EH (cell line): ENCODE data around the gene PRR14.
"Not testable (repeated sequence)": the region's sequence is repeated elsewhere in the genome, so short reads cannot be mapped to it uniquely, and the experiment has no call there.

Experiments
- DNase-seq: peaks from one replicate; pipeline ENCODE4 v3.0.0-alpha.2; 2015; ENCODE audit warnings: low read depth

Gene PRR14

DNA sequence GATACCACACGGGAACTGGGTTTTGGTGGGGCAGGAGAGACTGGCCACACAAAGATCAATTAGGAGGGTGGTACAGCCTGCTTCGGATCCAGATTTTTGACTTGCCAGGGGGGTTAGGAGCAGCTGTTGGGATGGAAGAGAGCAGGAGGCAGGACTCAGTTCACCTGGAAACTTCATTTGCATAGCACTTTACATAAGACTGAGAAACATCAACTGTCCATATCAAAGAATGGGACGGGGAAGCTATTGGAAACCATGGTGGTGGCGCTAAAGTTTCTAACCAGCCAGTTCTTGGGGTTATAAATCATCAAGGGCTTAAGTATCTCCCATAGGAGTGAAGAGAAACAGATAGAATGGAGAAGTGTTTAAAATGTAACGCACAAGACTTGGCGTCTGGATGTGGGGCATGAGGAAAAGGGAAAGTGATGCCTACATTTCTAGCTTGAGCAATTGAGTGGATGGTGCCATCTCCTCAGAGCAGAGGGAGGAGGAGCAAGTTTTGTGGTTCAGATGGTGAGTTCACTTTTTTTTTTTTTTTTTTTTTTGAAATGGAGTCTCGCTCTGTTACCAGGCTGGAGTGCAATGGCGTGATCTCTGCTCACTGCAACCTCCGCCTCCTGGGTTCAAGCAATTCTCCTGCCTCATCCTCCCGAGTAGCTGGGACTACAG, 41.8 kb downstream of the PRR14 start:
- DNase-seq: no peak

DNA sequence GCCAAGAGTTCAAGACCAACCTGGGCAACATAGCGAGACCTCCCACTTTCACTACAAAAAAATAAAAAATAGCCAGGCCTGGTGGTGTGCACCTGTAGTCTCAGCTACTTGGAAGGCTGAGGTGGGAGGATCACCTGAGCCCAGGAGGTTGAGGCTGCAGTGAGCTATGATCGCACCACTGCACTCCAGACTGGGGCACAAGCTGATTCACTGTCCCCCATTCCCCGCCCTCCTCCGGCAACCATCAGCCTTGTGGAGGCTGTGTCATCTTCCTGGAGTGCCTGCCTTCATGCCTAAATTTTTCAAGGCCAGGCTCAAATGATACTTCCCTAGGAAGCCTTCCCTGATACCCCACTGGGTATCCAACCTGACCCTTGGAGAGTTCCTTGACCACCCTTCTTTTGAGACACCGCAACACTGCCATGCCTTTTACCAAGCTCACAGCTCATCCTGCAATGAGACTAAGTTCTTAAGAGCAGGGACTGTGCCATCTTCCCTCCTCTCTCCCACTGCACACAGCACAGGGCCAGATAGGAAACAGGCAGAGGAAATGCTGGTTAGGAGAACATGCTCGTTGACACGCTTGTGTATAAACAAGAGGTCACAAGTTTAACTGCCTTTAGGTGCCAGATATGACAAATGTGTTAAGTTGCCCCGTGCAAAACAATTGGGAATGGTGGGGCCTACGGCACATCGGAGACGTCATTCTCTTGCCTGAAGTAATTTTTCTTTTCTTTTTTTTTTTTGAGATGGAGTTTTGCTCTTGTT, 44.4 kb downstream of the PRR14 start:
- DNase-seq: no peak

DNA sequence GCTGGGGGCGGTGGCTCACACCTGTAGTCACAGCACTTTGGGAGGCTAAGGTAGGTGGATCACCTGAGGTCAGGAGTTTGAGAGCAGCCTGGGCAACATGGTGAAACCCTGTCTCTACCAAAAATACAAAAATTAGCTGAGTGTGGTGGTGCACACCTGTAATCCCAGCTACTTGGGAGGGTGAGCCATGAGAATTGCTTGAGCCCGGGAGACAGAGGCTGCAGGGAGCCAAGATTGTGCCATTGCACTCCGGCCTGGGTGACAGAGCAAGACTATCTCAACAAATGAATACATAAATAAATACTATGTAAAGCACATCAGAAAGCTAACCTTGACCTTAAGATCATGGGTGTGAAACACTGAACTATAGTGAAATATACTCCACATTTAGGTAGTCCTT, 45.9 kb downstream of the PRR14 start:
- DNase-seq: not testable (repeated sequence)

DNA sequence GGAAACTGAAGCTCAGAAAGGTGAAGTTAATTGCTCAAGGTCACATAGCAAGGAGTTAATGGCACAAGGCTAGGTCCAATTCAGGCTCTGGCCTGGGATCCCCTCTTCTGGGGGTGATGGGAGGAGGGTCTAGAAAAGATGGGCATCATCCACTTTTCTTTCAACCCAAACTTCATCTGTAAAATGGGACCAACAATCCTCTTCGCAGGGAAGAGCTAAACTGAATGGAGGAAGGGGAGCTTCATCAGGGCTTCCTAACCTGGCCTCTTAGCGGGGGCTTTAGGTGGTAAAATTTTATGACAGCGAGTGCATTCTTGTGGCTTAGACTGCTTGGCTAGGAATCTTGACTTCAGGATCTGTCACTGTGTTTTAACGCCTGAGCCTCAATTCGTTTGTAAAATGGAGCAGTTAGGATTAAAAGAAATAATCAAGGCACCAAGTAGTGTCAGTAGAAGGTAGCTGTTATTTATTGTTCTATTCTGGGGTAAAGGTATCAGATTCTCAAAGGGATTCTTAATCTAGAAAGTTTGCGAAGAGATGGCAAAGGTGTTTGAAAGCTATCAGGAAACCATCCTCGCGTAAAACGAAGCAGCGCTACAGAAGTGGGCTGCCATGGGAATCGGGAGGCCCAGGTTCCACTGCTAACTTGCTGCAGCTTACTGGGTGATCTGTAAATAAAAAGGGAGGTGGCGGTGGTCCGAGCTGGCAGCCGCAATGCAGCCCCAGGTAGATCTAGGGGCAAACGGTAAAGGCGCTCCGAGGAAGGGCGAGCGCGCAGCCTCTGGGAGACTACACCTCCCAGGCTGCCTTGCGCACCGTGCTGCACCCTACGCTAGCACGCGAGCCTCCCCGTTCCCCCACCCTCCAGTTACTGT, 46.7 kb downstream of the PRR14 start:
- peak; percentile 6 for DNase-seq

DNA sequence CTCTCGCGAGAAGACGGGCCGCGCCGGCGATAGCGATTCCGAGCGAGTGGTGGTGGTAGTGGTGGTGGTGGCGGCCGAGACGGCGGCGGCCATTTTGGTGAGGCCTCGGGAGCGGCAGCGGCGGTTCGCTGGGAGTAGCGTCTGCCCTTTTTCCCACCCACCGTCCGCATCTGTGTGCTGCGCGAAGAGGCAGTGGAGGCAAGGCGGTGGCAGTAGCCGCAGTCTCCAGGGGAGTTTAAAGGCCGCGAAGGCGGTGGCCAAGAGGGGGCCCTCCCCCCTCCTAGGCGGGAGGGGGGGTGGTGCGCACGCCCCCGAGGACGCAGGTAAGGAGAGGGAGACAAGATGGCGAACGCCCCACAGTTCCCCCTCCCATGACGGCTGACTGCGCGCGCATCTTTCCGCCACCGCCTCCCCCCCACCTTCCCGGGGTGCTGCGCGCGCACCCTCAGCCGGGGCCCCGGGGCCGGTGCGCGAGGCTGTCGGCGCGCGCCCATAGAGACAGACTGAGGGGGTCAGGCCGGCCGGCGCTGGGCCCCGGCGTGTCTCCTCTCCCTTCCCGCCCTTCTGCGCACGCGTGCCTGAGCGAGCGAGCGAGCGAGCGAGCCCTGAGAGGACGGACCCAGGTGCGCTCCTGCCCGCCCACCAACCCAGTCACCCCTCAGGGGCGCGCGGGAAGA, 47.5 kb downstream of the PRR14 start:
- peak; percentile 97 for DNase-seq

DNA sequence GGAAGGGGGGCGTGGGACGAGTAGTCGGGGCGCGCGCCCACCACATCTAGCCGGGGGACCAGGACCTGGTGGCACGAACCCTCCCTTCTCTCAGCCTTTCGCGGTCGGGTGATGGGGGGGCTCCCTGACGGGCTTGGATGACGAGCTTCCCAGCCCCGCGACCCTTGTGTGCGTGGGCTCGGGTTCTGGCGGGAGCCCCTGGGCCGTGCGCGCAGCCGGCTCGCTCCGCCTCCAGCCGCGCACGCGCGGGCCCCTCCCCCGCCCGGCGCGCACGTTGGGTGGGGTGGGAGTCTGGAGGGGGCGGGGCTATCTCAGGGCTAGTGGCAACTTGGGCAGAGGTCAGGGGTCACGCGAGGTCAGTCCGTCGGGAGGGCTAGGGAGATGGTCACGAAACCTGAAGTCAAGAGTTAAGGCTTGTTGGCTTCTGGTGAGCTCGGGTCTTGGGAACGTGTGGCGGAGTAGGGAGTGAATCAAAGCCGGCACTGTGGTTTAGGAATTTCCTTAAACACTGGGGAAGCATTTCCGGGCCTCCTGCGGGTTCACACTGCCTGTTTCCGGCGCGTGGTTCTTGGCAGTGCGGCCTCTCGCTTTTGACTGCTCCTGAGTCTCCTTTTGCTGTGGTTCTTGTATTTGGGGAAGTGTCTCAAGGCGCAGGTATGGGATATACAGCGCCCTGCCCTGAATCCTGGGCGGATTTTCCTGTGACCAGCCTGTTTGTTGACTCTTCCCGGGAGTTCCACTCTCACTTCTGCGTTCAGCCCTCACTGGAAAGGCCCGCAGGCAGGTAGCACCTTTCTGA, 48.3 kb downstream of the PRR14 start, which contains the start of gene SRCAP:
Gene SRCAP (plus strand): TSS at position 356 of the 799 bp plus-strand sequence. CDS start 1,654 bp downstream, outside the sequence.
- DNase-seq: peak; percentile 85

DNA sequence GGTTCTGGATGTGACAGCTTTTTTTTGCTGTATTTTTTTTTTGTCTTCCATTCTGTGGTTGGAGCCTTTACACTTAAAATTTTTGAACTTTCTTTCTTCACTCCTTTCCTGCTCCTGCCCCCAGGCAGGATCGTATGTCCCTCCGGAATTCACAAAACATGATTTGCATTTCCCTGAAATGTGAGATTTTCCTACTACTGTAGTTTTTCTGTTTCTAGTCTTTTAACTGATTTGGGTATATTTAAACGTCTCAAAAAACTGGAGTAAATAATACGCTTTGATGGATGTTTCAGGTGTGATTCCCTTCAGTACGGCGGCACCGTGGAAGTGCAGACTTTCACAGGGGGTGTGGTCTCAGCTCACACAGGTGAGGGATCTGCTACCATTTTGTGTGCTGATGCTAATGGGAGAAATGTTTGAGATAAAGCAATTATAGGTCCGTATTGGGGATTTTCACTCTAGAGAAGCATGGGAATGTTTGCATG, 48.9 kb downstream of the PRR14 start:
- DNase-seq: peak; percentile 15

DNA sequence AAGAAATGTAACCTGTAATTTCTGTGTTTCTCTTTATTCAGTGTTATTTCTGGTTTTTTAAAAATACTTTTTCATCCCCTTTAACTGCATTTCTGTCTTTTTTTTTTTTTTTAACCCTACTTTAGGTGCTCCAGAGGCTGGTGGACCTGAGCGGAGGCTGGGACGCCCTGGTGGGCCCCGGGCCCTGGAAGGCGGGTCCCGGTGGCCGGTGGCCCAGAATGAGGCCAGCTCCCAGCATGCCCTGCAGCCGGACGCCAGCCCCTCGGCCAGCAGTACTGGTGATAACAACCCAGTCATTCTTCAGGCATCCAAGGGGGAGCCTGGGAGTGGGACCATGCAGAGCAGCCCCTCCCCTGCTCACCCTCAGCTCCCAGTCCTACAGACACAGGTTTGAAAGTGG, 49.7 kb downstream of the PRR14 start:
- DNase-seq: no peak

DNA sequence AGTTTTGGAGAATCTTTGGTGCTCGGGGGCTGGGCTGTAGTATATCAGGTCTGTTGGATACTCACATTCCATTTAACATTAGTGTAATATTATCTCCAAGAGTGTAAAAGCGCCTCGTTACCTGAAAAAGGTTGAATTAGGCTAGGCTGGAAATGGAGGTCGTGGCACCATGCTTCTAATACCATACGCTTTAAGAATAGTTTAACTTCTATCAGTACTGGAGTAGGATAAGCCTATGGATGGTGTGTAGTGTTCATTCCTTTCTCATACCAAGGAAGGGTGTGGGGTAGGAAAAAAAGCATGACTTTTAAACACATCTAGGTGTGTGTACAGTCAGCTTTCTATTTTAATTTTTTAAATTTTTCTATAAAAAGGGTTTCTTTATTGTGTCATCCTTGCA, 50.2 kb downstream of the PRR14 start:
- no peak for DNase-seq

DNA sequence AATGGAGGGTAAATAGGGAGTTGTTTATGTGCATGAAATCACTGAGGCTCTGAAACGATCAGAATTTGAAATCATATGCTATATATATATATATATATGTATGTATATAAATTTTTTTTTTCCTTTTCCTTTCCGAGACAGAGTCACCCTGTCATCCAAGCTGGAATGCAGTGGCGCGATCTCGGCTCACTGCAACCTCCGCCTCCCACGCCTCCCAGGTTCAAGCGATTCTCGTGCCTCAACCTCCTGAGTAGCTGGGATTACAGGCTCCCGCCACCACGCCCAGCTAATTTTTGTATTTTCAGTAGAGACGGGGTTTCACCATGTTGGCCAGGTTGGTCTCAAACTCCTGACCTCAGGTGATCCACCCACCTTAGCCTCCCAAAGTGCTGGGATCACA, 52.3 kb downstream of the PRR14 start:
- not testable (repeated sequence) for DNase-seq

DNA sequence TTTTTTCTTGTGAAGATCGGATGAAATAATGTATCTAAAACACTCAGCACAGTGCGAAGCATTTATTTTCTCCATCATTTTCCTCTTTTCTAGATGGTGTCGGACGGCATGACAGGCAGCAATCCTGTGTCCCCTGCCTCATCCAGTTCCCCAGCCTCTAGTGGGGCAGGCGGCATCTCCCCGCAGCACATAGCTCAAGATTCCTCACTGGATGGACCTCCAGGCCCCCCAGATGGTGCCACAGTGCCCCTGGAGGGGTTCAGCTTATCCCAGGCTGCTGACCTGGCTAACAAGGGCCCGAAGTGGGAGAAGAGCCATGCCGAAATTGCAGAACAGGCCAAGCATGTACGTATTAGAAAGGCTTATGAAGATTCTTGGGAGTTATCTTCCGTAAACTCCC, 53.2 kb downstream of the PRR14 start:
- no peak for DNase-seq
